Measurements from ENCODE around the gene RUNDC3A.

- TF ChIP-seq NFYB (CRISPR knock-in tag; IDR thresholded peaks at IDR 0.05) (no peak), CTCF (CRISPR knock-in tag; IDR thresholded peaks at IDR 0.05) (no peak), KAT8 (CRISPR knock-in tag; IDR thresholded peaks at IDR 0.05) (no peak), ETS1 (CRISPR knock-in tag; IDR thresholded peaks at IDR 0.05) (no peak), NFE2L2 (IDR thresholded peaks at IDR 0.05; ENCODE audit: low read length) (no peak), REST (IDR thresholded peaks at IDR 0.05; ENCODE audit: borderline replicate concordance in 1 of 2, low read depth in 1 of 2, low read length in 2 of 2) (no peak), BRCA1 (CRISPR knock-in tag; IDR thresholded peaks at IDR 0.05) (no peak), YEATS2 (CRISPR knock-in tag; IDR thresholded peaks at IDR 0.05; ENCODE audit: borderline replicate concordance) (no peak), POLR2A (IDR thresholded peaks at IDR 0.05; ENCODE audit: insufficient read depth in 1 of 2, low read depth in 2 of 2, low read length in 2 of 2) (no peak), TP53 (CRISPR knock-in tag; conservative IDR thresholded peaks at IDR 0.05) (no peak)
Measured at GRCh38 chr17:44314869-44315661, 6.7 kb downstream of the RUNDC3A start.
